HepG2 (cell line): ENCODE measurements around the gene NINJ2. TPM values are rescaled to one million over a fixed set of nuclear protein-coding genes. Genes with fewer than 3 reads are reported as not detected.

Source experiments
- BCL6 ChIP-seq: IDR thresholded peaks from 2 replicates; pipeline ENCODE4 v1.6.1; 2016; ENCODE audit warnings: missing genetic modification reagents, missing compliant biosample characterization
- BHLHE40 ChIP-seq: IDR thresholded peaks from 2 replicates; pipeline ENCODE4 v1.6.1; 2011; ENCODE audit warnings: low read length, improper control_type of control experiment
- CEBPB ChIP-seq: IDR thresholded peaks from 2 replicates; pipeline ENCODE4 v1.6.1; 2011; ENCODE audit warnings: low read depth, low read length, improper control_type of control experiment, borderline replicate concordance
- FOXO1 ChIP-seq: sonication (generic); formaldehyde crosslinking; IDR thresholded peaks from 2 replicates; pipeline ENCODE4 v1.4.0; 2020; ENCODE audit warnings: missing genetic modification reagents
- HDAC2 ChIP-seq: sonication (generic); formaldehyde crosslinking; IDR thresholded peaks from 2 replicates; pipeline ENCODE4 v1.4.0; 2020; ENCODE audit warnings: missing genetic modification reagents
- HINFP ChIP-seq: sonication (generic); formaldehyde crosslinking; IDR thresholded peaks from 2 replicates; pipeline ENCODE4 v1.4.0; 2020; ENCODE audit warnings: low read depth, mild to moderate bottlenecking, missing genetic modification reagents
- HNF4G ChIP-seq, 2 experiments: sonication (generic) in 1 of 2; formaldehyde crosslinking in 1 of 2; IDR thresholded peaks; 2 replicates each; pipeline versions ENCODE4 v1.4.0 to v1.6.1; 2011 to 2020; ENCODE audit warnings: borderline replicate concordance in 2 of 2, low read depth in 2 of 2, mild to moderate bottlenecking in 2 of 2, low read length in 1 of 2, missing genetic modification reagents in 1 of 2, moderate library complexity in 1 of 2
- HNRNPUL1 ChIP-seq: fragments of 200-400 bp; formaldehyde crosslinking; IDR thresholded peaks from 2 replicates; pipeline ENCODE4 v1.6.1; 2017; ENCODE audit warnings: low read depth, mild to moderate bottlenecking, low read length, moderate library complexity
- KDM4B ChIP-seq: sonication (generic); formaldehyde crosslinking; IDR thresholded peaks from 2 replicates; pipeline ENCODE4 v1.4.0; 2020; ENCODE audit warnings: missing genetic modification reagents
- KDM6A ChIP-seq: IDR thresholded peaks from 2 replicates; pipeline ENCODE4 v1.6.1; 2016; ENCODE audit warnings: low read depth
- KLF13 ChIP-seq: sonication (generic); formaldehyde crosslinking; IDR thresholded peaks from 2 replicates; pipeline ENCODE4 v1.4.0; 2020; ENCODE audit warnings: mild to moderate bottlenecking, missing genetic modification reagents
- MBNL3 ChIP-seq: fragments of 250-450 bp; sonication (Bioruptor Pico); conservative IDR thresholded peaks from 2 replicates; pipeline ENCODE4 v1.8.0; 2022; ENCODE audit warnings: mild to moderate bottlenecking, inconsistent platforms
- SAP130 ChIP-seq: IDR thresholded peaks from 2 replicates; pipeline ENCODE4 v1.6.1; 2016; ENCODE audit warnings: low read depth
- SMARCE1 ChIP-seq: fragments of 450-650 bp; IDR thresholded peaks from 2 replicates; pipeline ENCODE4 v1.6.1; 2017; ENCODE audit warnings: borderline replicate concordance
- SNAPC2 ChIP-seq: sonication (generic); formaldehyde crosslinking; IDR thresholded peaks from 2 replicates; pipeline ENCODE4 v1.8.1; 2022; ENCODE audit warnings: mild to moderate bottlenecking, missing genetic modification reagents
- SPEN ChIP-seq: sonication (generic); formaldehyde crosslinking; IDR thresholded peaks from 2 replicates; pipeline ENCODE4 v1.5.1; 2020; ENCODE audit warnings: low read depth, mild to moderate bottlenecking, missing genetic modification reagents
- TCF7 ChIP-seq: sonication (generic); IDR thresholded peaks from 2 replicates; pipeline ENCODE4 v1.6.1; 2016; ENCODE audit warnings: antibody characterized with exemption, low read depth
- ZFY ChIP-seq: sonication (generic); formaldehyde crosslinking; IDR thresholded peaks from 2 replicates; pipeline ENCODE4 v1.4.0; 2020; ENCODE audit warnings: missing genetic modification reagents
- ZNF20 ChIP-seq: sonication (generic); formaldehyde crosslinking; IDR thresholded peaks from 2 replicates; pipeline ENCODE4 v1.4.0; 2020; ENCODE audit warnings: mild to moderate bottlenecking, moderate library complexity, missing genetic modification reagents
- ZNF253 ChIP-seq: sonication (generic); formaldehyde crosslinking; IDR thresholded peaks from 2 replicates; pipeline ENCODE4 v1.8.0; 2022; ENCODE audit warnings: mild to moderate bottlenecking, missing genetic modification reagents, borderline replicate concordance
- ZNF264 ChIP-seq: sonication (generic); formaldehyde crosslinking; IDR thresholded peaks from 2 replicates; pipeline ENCODE4 v1.4.0; 2020; ENCODE audit warnings: missing genetic modification reagents
- ZNF274 ChIP-seq: sonication (generic); formaldehyde crosslinking; IDR thresholded peaks from 2 replicates; pipeline ENCODE4 v1.5.1; 2020; ENCODE audit warnings: mild to moderate bottlenecking, missing genetic modification reagents
- ZNF280B ChIP-seq: sonication (generic); formaldehyde crosslinking; IDR thresholded peaks from 2 replicates; pipeline ENCODE4 v1.5.0; 2020; ENCODE audit warnings: missing genetic modification reagents, mild to moderate bottlenecking, borderline replicate concordance
- ZNF367 ChIP-seq: sonication (generic); formaldehyde crosslinking; IDR thresholded peaks from 2 replicates; pipeline ENCODE4 v1.4.0; 2020; ENCODE audit warnings: missing genetic modification reagents, borderline replicate concordance
- ZNF460 ChIP-seq: sonication (generic); formaldehyde crosslinking; IDR thresholded peaks from 2 replicates; pipeline ENCODE4 v1.5.1; 2020; ENCODE audit warnings: missing genetic modification reagents, mild to moderate bottlenecking, borderline replicate concordance
- ZNF619 ChIP-seq: sonication (generic); formaldehyde crosslinking; IDR thresholded peaks from 2 replicates; pipeline ENCODE4 v1.4.0; 2020; ENCODE audit warnings: mild to moderate bottlenecking, missing genetic modification reagents
- ZNF792 ChIP-seq: IDR thresholded peaks from 2 replicates; pipeline ENCODE4 v1.6.1; 2016
- ZNF883 ChIP-seq: sonication (generic); formaldehyde crosslinking; IDR thresholded peaks from 2 replicates; pipeline ENCODE4 v1.5.1; 2020; ENCODE audit warnings: mild to moderate bottlenecking, missing genetic modification reagents; ENCODE audit errors: not compliant biosample characterization
- ZSCAN25 ChIP-seq: sonication (generic); formaldehyde crosslinking; IDR thresholded peaks from 2 replicates; pipeline ENCODE4 v1.8.0; 2022; ENCODE audit warnings: mild to moderate bottlenecking, missing genetic modification reagents
- polyA plus RNA-seq, 8 experiments: library from polyadenylated mRNA; depleted of rRNA in 3 of 8; stranded (reverse) in 7 of 8; unstranded in 1 of 8; fragments of >200 nt; fragmentation: Illumina TruSeq in 4 of 8; extraction: Trizol in 4 of 8; gene quantifications; 2 replicates each; pipeline versions ENCODE4 v1.2.1 to v1.2.3, GENCODE V29; 2011 to 2016; ENCODE audit warnings: low read depth in 4 of 8, missing spikeins in 1 of 8, mixed read lengths in 1 of 8; ENCODE audit not compliant: insufficient read depth in 1 of 8
- total RNA-seq, 5 experiments: library from RNA; depleted of rRNA; stranded (reverse); fragments of >200 nt; fragmentation: Illumina TruSeq; extraction: Trizol; gene quantifications; 2 replicates each; pipeline ENCODE4 v1.2.3, GENCODE V29; 2016; ENCODE audit warnings: low read depth in 1 of 5

The NINJ2 gene
- total and polyA plus RNA-seq, 2 of the 13 experiments (the other 11 are each of a cell fraction or from before 2014, with no cell fraction given), result 0.62 to 3.8 TPM

GRCh38 chr12:585062-586061, 77.9 kb downstream of the NINJ2 start (continued):
- TF ChIP-seq HNF4G (IDR thresholded peaks at IDR 0.05; ENCODE audit: borderline replicate concordance, low read depth, low read length) (peak; percentile 94), HNF4G (CRISPR knock-in tag; IDR thresholded peaks at IDR 0.05; ENCODE audit: borderline replicate concordance, low read depth) (peak; percentile 98), KDM4B (CRISPR knock-in tag) (0 out of 2 replicates have a peak, but pooled peaks have one; percentile 34), ZSCAN25 (CRISPR knock-in tag) (peak; percentile 81; the same call in 1 of the 2 replicates), BCL6 (CRISPR knock-in tag) (peak; percentile 90), ZNF274 (no peak), KDM6A (CRISPR knock-in tag) (peak; percentile 94), ZFY (no peak; the same call in 1 of the 2 replicates), SMARCE1 (peak; percentile 76; the same call in 1 of the 2 replicates), TCF7 (peak; percentile 54), MBNL3 (CRISPR knock-in tag) (no peak), ZNF253 (CRISPR knock-in tag) (no peak), HNRNPUL1 (no peak), SNAPC2 (CRISPR knock-in tag) (no peak), CEBPB (peak; percentile 48; the same call in 1 of the 2 replicates), ZNF264 (CRISPR knock-in tag) (peak; percentile 65; the same call in 1 of the 2 replicates), SAP130 (CRISPR knock-in tag) (peak; percentile 82), HINFP (no peak), ZNF792 (CRISPR knock-in tag) (peak; percentile 79), ZNF280B (peak; percentile 75; the same call in 1 of the 2 replicates), BHLHE40 (no peak), HDAC2 (CRISPR knock-in tag) (peak; percentile 98), ZNF460 (CRISPR knock-in tag) (peak; percentile 6; the same call in 1 of the 2 replicates), ZNF619 (CRISPR knock-in tag) (peak; percentile 39; the same call in 1 of the 2 replicates), ZNF20 (CRISPR knock-in tag) (no peak), ZNF883 (CRISPR knock-in tag) (no peak), FOXO1 (peak; percentile 95), ZNF367 (CRISPR knock-in tag) (no peak), KLF13 (no peak), SPEN (CRISPR knock-in tag) (peak; percentile 84; the same call in 1 of the 2 replicates)
